ENCODE data around the gene GALNS. TPM values are rescaled to one million over a fixed set of nuclear protein-coding genes. Genes with fewer than 3 reads are reported as not detected.

The GALNS gene
- total RNA-seq = 10 to 100 TPM; 50.9 to 51.8 TPM

- H3K27ac Mint-ChIP-seq = peak within 1 kb of the TSS; percentile 93
Measured at GRCh38 chr16:88856828-88857727, at the start of gene GALNS, which contains the start of gene TRAPPC2L. TSS of gene GALNS (minus strand) at chr16:88856947. CDS start at chr16:88856877, 70 bp downstream. TSS of gene TRAPPC2L (plus strand) at chr16:88857127. CDS start at chr16:88857151, 24 bp downstream.

GRCh38 chr16:88906020-88906419 lies 49.3 kb upstream of the GALNS start:
- no peak overlapping the region for H3K27ac Mint-ChIP-seq
- POLR2A ChIA-PET = no interaction called here
- no peaks in the 10 kb centered on the region for H3K36me3 Mint-ChIP-seq
- H3K4me3 Mint-ChIP-seq = no peak overlapping the region
- H3K27me3 Mint-ChIP-seq = no peaks in the 10 kb centered on the region
- H3K9me3 Mint-ChIP-seq = no peaks in the 10 kb centered on the region
- ATAC-seq (ENCODE audit: low read depth) = no peak
- DNase-seq = no peak
- peaks cover 2% of the 10 kb centered on the region for H3K4me1 Mint-ChIP-seq

More at GRCh38 chr16:88856828-88857727, at the start of gene GALNS, which contains the start of gene TRAPPC2L:
- Mint-ChIP-seq H3K9me3 (no peaks in the 10 kb centered on the region), H3K4me1 (peaks cover 21% of the 10 kb centered on the region), H3K27me3 (no peaks in the 10 kb centered on the region), H3K36me3 (peaks cover 2% of the 10 kb centered on the region), H3K4me3 (peak within 1 kb of the TSS; percentile 95)
- DNase-seq = peak; percentile 100
- POLR2A ChIA-PET = interaction anchor here (0.6 to 2.3 kb wide), 15 partner anchors 37 to 906 kb away, joined by 3 to 15 read pairs (median 4); partner anchors contain the start of genes ACSF3, APRT, CDH15 and ZNF778
- peak; percentile 79 for ATAC-seq (ENCODE audit: low read depth)

GRCh38 chr16:88905563-88905962 lies 48.8 kb upstream of the GALNS start:
- H3K4me3 Mint-ChIP-seq = no peak overlapping the region
- H3K27ac Mint-ChIP-seq = no peak overlapping the region
- DNase-seq (no peak), ATAC-seq (ENCODE audit: low read depth) (no peak)
- no peaks in the 10 kb centered on the region for H3K27me3 Mint-ChIP-seq
- H3K36me3 Mint-ChIP-seq = no peaks in the 10 kb centered on the region
- POLR2A ChIA-PET = no interaction called here
- no peaks in the 10 kb centered on the region for H3K9me3 Mint-ChIP-seq
- H3K4me1 Mint-ChIP-seq = peaks cover 2% of the 10 kb centered on the region

- H3K9me3 Mint-ChIP-seq = no peaks in the 10 kb centered on the region
- POLR2A ChIA-PET = no interaction called here
- no peak overlapping the region for H3K27ac Mint-ChIP-seq
- peaks cover 2% of the 10 kb centered on the region for H3K4me1 Mint-ChIP-seq
- ATAC-seq (ENCODE audit: low read depth) (no peak), DNase-seq (no peak)
- H3K27me3 Mint-ChIP-seq = no peaks in the 10 kb centered on the region
- no peaks in the 10 kb centered on the region for H3K36me3 Mint-ChIP-seq
- no peak overlapping the region for H3K4me3 Mint-ChIP-seq
Measured at GRCh38 chr16:88904676-88905365, 48.1 kb upstream of the GALNS start.

GRCh38 chr16:88903267-88903666 lies 46.5 kb upstream of the GALNS start:
- no peaks in the 10 kb centered on the region for H3K27me3 Mint-ChIP-seq
- H3K9me3 Mint-ChIP-seq = no peaks in the 10 kb centered on the region
- peaks cover 2% of the 10 kb centered on the region for H3K4me1 Mint-ChIP-seq
- POLR2A ChIA-PET = no interaction called here
- H3K4me3 Mint-ChIP-seq = no peak overlapping the region
- ATAC-seq (ENCODE audit: low read depth) = no peak
- H3K36me3 Mint-ChIP-seq = no peaks in the 10 kb centered on the region
- H3K27ac Mint-ChIP-seq = no peak overlapping the region
- DNase-seq = no peak

GRCh38 chr16:88902744-88903143 lies 46.0 kb upstream of the GALNS start:
- POLR2A ChIA-PET = no interaction called here
- no peak overlapping the region for H3K27ac Mint-ChIP-seq
- H3K4me3 Mint-ChIP-seq = no peak overlapping the region
- H3K4me1 Mint-ChIP-seq = peaks cover 2% of the 10 kb centered on the region
- H3K9me3 Mint-ChIP-seq = no peaks in the 10 kb centered on the region
- DNase-seq = no peak
- ATAC-seq (ENCODE audit: low read depth) = no peak
- no peaks in the 10 kb centered on the region for H3K36me3 Mint-ChIP-seq
- H3K27me3 Mint-ChIP-seq = no peaks in the 10 kb centered on the region

- peaks cover 2% of the 10 kb centered on the region for H3K4me1 Mint-ChIP-seq
- no peaks in the 10 kb centered on the region for H3K27me3 Mint-ChIP-seq
- no peak for ATAC-seq (ENCODE audit: low read depth)
- POLR2A ChIA-PET = no interaction called here
- H3K9me3 Mint-ChIP-seq = no peaks in the 10 kb centered on the region
- no peak overlapping the region for H3K4me3 Mint-ChIP-seq
- no peak for DNase-seq
- no peaks in the 10 kb centered on the region for H3K36me3 Mint-ChIP-seq
- no peak overlapping the region for H3K27ac Mint-ChIP-seq
Measured at GRCh38 chr16:88901718-88902337, 45.1 kb upstream of the GALNS start.

GRCh38 chr16:88900662-88901052 lies 43.9 kb upstream of the GALNS start:
- Mint-ChIP-seq H3K4me3 (no peak overlapping the region), H3K9me3 (no peaks in the 10 kb centered on the region), H3K27ac (no peak overlapping the region), H3K4me1 (peaks cover 2% of the 10 kb centered on the region), H3K27me3 (no peaks in the 10 kb centered on the region), H3K36me3 (no peaks in the 10 kb centered on the region)
- ATAC-seq (ENCODE audit: low read depth) (no peak), DNase-seq (no peak)
- POLR2A ChIA-PET = no interaction called here

- Mint-ChIP-seq H3K9me3 (no peaks in the 10 kb centered on the region), H3K27me3 (no peaks in the 10 kb centered on the region), H3K36me3 (no peaks in the 10 kb centered on the region), H3K4me1 (peaks cover under 1% of the 10 kb centered on the region), H3K27ac (no peak overlapping the region), H3K4me3 (no peak overlapping the region)
- DNase-seq (no peak), ATAC-seq (ENCODE audit: low read depth) (no peak)
- POLR2A ChIA-PET = no interaction called here
Measured at GRCh38 chr16:88899901-88900661, 43.3 kb upstream of the GALNS start.

GRCh38 chr16:88897696-88898425 lies 41.1 kb upstream of the GALNS start:
- POLR2A ChIA-PET = no interaction called here
- no peak overlapping the region for H3K27ac Mint-ChIP-seq
- no peak overlapping the region for H3K4me3 Mint-ChIP-seq
- H3K36me3 Mint-ChIP-seq = no peaks in the 10 kb centered on the region
- no peak for ATAC-seq (ENCODE audit: low read depth)
- no peaks in the 10 kb centered on the region for H3K4me1 Mint-ChIP-seq
- no peaks in the 10 kb centered on the region for H3K9me3 Mint-ChIP-seq
- no peak for DNase-seq
- H3K27me3 Mint-ChIP-seq = no peaks in the 10 kb centered on the region

- H3K9me3 Mint-ChIP-seq = no peaks in the 10 kb centered on the region
- no peaks in the 10 kb centered on the region for H3K27me3 Mint-ChIP-seq
- POLR2A ChIA-PET = no interaction called here
- H3K4me3 Mint-ChIP-seq = no peak overlapping the region
- no peaks in the 10 kb centered on the region for H3K36me3 Mint-ChIP-seq
- no peak for DNase-seq
- H3K4me1 Mint-ChIP-seq = no peaks in the 10 kb centered on the region
- no peak overlapping the region for H3K27ac Mint-ChIP-seq
- ATAC-seq (ENCODE audit: low read depth) = no peak
Measured at GRCh38 chr16:88896238-88897070, 39.7 kb upstream of the GALNS start.

GRCh38 chr16:88895335-88895734 lies 38.6 kb upstream of the GALNS start:
- POLR2A ChIA-PET = no interaction called here
- DNase-seq (no peak), ATAC-seq (ENCODE audit: low read depth) (no peak)
- Mint-ChIP-seq H3K27ac (no peak overlapping the region), H3K36me3 (no peaks in the 10 kb centered on the region), H3K4me3 (no peak overlapping the region), H3K4me1 (no peaks in the 10 kb centered on the region), H3K9me3 (no peaks in the 10 kb centered on the region), H3K27me3 (no peaks in the 10 kb centered on the region)

Measured in activated naive CD8-positive, alpha-beta T cell treated with anti-CD3 and anti-CD28 coated beads, Interleukin-2, amount 10 ng/mL, durations not matched to agents 7 days and 5 days (primary cell).